HG03520 (cell line): ENCODE results near the gene ZNF366.

ENCODE experiments used
- ATAC-seq: cut with Tn5 transposase; IDR thresholded peaks from one replicate; pipeline ENCODE4 v1.9.1; 2021; ENCODE audit warnings: mild to moderate bottlenecking, moderate library complexity; ENCODE audit not compliant: unreplicated experiment

ZNF366 gene, protein sequence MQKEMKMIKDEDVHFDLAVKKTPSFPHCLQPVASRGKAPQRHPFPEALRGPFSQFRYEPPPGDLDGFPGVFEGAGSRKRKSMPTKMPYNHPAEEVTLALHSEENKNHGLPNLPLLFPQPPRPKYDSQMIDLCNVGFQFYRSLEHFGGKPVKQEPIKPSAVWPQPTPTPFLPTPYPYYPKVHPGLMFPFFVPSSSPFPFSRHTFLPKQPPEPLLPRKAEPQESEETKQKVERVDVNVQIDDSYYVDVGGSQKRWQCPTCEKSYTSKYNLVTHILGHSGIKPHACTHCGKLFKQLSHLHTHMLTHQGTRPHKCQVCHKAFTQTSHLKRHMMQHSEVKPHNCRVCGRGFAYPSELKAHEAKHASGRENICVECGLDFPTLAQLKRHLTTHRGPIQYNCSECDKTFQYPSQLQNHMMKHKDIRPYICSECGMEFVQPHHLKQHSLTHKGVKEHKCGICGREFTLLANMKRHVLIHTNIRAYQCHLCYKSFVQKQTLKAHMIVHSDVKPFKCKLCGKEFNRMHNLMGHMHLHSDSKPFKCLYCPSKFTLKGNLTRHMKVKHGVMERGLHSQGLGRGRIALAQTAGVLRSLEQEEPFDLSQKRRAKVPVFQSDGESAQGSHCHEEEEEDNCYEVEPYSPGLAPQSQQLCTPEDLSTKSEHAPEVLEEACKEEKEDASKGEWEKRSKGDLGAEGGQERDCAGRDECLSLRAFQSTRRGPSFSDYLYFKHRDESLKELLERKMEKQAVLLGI

DNA sequence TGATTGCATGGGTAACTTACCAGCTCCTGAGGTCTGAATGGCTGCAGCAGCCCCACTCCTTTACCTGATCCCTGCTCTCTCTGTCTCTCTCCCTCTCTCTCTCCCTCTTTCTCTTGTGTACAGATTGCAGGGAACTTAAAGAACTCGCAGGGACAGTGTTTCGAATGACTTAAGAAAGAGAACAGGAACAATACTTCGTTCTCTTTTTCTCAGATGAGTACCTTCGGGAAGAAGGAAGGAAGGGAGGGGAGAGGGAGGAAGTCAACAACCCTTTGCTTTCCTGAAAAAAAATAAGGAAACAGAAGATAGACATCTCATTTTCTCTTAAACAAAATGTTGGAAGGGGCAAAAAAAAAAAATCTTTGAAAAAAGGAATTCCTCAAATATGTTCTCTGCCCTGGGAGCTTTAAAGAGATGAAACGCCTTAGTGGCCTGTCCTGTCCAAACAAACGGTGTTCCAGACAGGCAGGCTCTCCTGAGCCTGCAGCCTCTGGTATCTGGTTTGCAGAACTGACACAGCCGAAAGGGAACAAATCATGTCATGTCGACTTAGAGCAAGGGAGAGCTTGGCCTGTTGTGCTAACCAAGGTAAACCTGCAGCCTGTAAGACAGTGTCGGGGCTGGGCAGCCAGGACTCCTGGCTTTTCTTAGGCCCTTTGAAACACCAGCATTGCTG is at the start of gene ZNF366:
Gene ZNF366 (minus strand): TSS at position 180 of the 676 bp plus-strand sequence. CDS start 45,914 bp downstream, outside the sequence.
- ATAC-seq = no peak

DNA sequence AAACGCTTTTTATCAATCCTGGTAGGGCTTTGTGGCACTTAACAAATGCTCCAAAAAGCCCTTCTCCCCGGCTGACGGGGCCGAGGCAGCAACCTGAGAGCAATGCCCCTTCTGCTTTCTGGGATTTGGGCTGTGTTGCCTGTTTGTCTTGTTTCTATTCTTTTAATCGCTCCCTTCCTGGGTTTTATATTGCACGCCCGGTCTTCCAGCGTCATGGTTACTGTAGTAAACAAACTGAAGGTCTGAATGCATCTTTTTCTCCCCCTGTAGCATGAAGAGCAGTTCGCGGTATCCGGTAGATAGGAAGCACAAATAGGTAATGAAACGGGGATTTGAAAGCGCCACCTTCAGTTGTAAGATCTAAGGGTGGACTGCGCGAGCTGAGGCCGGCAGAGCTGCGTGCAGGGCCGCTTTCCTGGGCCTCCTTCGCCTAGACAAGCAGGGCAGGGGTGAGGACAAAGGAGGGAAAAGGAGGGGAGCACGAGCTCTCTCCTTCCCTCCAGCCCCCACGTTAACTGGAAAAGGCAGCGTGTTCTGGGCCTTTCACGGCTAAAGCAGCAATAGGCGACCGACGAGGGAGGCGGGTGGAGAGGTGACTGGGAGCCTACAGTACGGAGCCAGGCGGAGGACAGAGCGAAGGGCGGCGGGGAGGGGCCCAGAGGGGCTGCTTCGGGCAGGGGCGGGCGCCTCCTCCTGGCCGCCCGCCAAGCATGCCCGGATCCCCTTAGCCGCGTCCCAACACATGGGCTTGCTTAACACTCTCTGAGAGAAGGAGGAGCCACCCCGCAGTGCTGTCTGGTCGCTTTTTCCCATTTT is 49.3 kb upstream of the ZNF366 start:
- ATAC-seq = no peak

DNA sequence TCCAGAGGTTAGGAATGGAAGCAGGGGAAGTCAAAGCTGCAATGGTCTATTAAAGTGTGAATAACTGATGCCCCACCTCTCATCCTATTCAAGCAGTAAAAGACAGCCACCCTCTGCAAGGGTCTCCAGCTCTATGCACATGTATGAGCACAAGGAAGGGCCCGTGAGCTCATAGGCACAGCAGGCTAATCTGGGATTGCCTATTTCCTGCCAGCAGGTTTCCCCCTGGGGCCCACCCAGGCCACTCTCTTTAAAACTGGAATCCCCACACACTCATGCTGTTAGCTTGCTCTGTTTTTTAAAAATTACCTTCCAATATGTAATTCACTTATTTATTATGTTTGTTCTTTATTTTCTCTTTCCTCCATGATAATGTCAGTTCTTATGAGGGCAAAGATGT is 48.7 kb upstream of the ZNF366 start:
- ATAC-seq = no peak

DNA sequence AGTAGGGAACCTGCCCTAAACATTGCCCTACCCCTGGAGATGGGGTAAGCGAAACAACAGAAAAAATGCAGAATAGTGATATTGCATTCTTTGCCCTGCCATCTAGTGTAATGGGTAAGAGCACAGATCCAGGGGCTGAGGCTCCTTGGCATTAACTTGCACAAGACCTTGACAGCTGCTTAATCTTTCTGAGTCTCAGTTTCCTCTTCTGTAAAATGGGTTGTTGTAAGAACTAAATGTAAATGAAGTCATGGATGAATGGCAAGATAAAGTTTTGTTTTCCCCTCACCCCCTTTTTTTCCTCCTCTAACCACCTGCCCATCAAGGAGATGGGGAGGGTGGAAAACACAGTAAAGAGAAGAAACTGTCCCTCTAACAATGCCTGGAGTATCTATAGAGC is 47.7 kb upstream of the ZNF366 start:
- no peak for ATAC-seq

DNA sequence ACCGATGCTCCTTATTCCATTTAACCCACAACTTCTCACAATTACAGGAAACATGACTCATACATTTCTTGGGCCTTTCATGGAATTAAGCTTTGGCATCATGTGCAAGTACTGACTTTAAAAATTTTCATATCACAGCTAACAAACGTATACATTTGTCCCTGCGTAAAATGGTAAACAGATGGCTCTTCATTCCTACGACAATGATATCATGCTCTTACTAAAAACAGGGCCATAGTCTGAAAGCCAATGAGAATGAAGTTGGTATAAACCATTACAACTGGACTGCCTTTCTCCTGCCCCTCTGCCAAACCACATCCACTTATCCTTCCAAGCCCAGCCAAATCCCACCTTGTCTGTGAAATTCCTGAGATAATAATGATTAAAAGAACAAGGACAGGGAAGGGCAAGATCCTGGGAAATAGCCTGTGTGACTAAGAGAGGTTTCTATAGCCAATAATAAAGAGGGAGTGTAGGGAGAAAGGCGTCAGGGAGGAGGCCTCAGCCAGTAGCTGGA is 44.9 kb upstream of the ZNF366 start:
- no peak for ATAC-seq

DNA sequence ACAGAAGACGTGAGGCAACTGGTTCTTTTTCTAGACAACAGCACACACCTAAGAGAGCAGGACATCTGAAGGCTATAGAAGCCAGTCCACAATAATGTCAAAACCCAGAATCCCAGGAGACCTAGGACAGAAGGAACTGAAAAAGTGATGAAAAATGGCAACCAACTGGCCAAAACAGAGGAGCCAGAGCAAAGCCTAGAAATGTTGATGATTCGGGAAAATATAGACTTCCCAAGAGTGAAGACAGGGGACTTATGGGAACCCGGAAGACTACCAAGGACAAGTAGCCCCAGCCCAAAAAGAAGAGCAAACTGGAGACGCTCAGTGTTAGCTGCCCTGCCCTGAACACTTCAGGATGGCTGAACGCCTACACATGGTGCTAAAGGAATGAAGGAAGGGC is 43.4 kb upstream of the ZNF366 start:
- no peak for ATAC-seq

DNA sequence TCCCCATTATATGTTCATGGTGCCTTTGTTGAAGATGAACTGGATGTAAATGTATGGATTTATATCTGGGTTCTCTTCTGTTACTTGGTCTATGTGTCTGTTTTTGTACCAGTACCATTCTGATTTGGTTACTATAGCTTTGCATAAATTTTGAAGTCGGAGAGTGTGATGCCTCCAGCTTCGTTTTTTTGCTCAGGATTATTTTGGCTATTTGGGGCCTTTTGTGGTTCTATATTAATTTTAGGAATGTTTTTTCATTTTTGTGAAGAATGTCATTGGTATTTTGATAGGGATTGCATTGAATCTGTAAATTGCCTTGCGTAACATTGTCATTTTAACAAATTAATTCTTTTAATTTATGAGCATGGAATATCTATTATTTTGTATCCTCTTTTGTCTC is 36.6 kb upstream of the ZNF366 start:
- no peak for ATAC-seq

DNA sequence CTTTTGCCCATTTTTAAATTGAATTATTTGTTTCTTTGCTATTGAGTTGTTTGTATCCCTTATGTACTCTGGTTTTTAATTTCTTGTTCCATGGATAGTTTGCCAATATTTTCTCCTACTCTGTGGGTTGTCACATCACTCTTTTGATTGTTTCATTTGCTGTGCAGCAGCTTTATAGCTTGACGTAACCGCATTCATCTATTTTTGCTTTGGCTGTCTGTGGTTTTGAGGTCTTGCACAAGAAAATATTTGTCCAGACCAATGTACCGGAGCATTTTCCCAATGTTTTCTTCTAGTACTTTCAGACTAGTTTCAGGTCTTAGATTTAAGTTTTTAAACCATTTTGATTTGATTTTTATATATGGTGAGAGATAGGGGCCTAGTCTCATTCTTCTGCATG is 36.2 kb upstream of the ZNF366 start:
- ATAC-seq = no peak

DNA sequence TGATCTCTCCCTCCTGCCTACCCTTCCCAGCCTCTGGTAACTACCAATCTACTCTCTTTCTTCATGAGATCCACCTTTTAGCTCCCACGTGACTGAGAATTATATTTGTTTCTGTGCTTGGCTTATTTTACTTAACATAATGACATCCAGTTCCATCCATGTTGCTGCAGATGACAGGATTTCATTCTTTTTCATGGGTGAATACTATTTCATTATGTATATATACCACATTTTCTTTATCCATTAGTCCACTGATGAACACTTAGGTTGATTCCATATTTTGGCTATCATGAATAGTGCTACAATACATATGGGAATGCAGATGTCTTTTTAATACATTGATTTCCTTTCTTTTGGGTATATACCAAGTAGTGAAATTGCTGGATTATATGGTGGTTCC is 35.5 kb upstream of the ZNF366 start:
- ATAC-seq = no peak

DNA sequence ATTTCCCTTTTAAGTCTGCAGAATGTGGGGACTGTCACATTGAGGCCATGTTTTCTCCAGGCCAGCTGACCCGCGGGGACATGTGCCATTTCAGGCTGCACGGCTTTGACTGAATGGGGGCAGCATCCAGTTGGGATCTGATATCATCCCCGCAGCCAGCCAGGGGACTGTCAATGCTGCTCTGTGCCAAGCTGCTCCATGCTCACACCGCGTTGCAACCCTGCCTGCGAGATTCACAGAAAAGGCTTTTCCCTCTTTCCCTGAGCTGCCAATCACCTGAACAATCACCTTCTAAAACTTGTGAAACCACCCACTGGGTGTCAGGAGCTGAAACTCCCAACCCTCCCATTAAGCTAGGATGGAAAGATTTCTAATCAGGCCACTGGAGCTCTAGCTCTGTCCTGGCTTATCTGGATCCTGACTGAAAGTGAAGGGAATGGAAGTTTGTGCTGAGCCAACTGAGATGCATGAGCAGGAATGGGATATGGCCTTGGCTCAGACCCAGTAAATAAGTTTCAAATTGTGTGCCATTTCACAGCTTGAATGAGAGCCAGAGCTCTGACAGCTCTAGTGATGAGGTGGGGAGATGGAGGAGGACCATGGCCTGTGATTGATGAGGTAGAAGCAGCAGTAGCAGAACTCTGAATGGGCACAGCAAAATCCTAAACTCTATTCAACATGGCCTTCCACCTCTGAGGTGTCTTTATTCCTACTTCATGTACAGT is 34.5 kb upstream of the ZNF366 start:
- ATAC-seq = no peak

DNA sequence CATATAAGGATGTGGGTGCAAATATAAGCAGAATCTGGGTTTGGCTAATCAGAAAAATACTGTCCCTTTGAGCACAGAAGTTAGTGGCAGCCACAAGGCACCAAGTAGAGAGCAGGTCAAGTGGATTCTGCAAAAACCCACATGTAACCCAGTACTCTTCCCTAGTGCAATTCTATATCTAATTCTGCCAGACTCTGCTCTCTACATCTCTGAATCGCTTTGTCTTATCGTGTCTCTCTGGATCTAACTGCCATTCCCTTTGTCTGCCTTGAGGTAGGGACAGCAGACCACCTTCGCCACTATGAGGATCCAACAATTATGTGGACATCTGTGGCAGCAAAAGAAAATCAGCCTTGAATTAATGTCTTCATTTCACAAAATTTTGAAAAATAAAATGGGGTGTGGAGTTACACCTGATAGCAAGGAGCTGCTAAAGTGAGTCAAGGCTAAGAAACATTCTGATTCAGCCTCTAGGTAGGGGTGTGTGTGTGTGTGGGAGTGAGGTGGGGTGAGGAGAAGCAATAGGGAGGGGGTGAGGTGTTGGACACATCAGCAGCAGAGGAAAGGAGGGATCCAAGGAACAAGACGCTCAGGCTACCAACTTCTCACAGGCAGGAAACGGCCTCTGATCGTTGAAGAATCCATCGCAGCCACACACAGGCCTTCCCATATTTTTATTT is 33.7 kb upstream of the ZNF366 start:
- no peak for ATAC-seq

DNA sequence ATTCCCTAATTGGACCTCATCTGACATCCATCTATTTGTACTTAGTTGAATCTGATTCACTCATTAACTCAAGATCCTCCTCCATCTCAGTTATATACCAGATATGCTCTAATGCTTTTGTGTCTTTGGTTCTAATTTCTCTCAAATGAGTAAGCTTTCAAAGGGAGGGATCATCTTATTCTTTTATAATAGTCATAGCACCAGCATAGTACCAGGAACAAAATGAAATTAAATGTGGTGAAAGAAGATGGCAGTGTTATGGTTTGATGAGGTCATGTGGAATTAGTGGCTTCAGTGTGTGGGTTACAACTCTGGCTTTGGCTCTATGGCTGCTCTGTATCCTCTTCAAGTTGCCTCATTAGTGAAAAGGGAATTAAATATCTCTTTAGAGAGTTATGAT is 32.5 kb upstream of the ZNF366 start:
- no peak for ATAC-seq

DNA sequence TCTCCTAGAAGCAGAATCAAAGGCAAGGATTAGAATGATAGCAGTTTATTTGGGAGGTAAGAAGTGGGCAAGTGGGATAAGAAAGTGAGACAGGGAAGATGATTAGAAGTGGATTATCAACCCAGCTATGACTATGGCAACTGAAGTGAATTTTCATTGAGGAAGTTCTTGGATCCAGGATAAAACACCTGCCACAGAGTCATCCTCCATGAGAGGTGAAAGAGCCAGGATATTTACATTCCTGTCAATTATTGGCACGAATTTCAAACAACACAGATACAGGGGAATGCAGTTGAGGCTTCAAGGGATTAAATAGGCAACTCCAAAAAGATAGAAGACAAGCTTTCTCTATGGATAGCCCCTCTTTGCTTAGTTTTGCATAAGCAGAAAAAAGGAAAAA is 31.8 kb upstream of the ZNF366 start:
- no peak for ATAC-seq

DNA sequence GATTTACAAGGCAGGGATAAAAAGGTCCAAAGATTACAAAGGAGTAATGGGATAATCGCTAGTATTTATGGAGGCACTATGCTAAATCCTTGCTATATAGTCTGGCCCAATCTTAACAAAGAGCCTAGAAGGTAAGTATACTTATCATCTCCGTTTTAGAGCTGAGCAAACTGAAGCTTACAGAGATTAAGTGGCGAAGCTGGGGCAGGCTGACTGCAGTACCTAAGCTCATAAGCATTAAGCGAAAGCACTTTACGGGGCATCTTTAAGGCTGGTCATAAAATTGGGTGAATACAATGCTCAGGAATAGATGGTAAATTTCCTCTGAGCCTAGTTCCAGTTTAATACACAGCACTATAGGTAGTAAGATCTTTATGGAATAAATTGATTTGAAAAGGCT is 30.0 kb upstream of the ZNF366 start:
- no peak for ATAC-seq

DNA sequence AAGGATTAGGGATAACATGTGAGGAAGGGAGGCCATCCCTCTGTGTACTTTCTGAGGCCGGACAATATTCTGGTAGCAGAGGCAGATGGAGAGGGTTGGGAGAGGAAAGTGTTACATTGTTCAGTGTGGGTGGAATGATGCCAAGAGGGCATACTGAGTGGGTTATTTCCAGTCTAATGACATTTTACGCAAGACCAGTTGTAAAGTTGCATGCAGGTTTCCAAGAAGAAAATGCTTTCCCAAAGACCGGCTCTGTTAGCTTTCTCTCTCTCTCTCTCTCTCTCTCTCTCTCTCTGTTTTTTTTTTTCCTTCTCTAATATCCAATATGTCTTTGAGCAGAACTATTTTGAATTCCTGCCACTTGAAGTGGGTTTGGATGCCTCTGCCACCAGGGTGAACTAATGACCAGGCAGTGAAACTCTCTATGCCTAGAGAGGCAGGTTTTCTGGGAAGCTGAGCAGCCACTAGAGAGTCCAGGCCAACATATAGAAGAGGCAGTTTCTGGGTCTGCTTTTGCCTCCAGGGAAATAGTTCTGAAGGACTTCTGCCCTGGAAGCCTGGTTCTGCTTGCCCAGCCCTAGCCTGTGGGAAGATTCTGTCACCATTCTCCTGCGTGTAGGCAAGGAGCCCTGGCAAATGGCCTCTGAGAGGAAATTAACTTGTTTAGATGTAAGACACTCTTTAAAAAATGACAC is 24.4 kb upstream of the ZNF366 start:
- no peak for ATAC-seq

DNA sequence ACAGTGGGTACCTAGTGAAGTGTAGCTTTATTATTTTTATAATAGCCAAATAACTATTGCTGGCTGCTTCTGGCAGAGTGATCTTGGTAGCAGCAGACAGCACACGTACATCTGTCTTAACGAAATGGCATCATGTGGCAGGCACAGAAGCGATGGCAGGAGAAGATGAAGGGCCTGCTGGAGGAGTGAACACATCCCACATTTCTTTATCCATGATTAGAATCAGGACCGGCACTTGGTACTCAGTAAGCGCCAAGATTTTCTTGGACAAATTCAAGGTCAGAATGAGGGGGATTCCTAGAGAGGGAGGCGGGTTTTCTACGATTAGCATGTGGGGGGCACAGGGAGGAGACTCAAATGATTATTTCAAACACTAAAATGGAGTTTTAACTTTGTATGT is 23.0 kb upstream of the ZNF366 start:
- ATAC-seq = no peak

DNA sequence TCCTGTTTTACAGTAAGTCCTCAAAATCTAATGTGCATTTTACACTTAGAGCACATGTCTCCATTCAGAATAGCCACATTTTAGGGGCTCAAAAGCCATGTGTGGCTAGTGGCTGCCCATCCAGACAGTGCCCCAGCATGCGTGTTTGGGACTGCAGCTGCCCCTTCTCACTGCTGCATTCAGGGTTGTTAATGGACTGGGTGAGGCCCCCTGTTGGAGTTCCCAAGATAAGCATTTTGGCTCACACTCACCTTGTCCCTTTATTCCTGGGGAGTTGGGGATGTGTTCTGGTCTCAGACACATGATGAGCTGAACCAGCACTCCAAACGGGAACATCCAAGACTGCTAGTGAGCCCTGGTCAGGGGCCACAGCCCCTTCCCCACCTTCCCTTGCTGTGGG is 22.2 kb upstream of the ZNF366 start:
- ATAC-seq = no peak

DNA sequence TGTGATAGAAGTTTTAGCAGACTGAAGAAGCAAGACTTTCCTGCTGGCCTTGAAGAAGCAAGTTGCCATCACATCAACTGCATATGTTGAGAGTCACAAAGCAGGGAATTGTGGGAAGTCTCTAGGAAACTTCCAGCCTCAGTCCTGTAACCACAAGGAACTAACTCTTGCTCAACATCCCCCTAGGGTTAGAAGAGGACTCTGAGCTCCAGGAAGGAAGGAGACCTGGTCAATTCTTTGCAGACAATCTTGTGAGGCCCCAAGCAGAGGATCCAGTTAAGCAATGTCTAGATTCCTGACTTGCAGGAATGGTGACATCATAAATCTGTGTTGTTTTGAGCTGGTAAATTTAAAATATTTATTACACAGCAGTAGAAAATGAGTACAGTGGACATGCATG is 18.6 kb upstream of the ZNF366 start:
- ATAC-seq = no peak
